K562 (cell line): ENCODE results near the gene SLC26A3. TPM values are rescaled to one million over a fixed set of nuclear protein-coding genes. Genes with fewer than 3 reads are reported as not detected.

ENCODE experiments used
- BHLHE40 ChIP-seq: IDR thresholded peaks from 2 replicates; pipeline ENCODE4 v1.6.1; 2011; ENCODE audit warnings: low read length, improper control_type of control experiment
- CC2D1A ChIP-seq: fragments of 450-650 bp; IDR thresholded peaks from 2 replicates; pipeline ENCODE4 v1.6.1; 2017; ENCODE audit warnings: mild to moderate bottlenecking
- CUX1 ChIP-seq: fragments of 200-800 bp; sonication (Bioruptor generic); IDR thresholded peaks from 2 replicates; pipeline ENCODE4 v1.6.1; 2016; ENCODE audit warnings: missing genetic modification characterization, missing compliant biosample characterization
- HDAC6 ChIP-seq: IDR thresholded peaks from 2 replicates; pipeline ENCODE4 v1.6.1; 2012; ENCODE audit warnings: low read depth, mild to moderate bottlenecking, control low read depth, inconsistent platforms, low read length, moderate library complexity
- HDAC8 ChIP-seq: fragments of 450-650 bp; IDR thresholded peaks from 2 replicates; pipeline ENCODE4 v1.6.1; 2016; ENCODE audit warnings: mild to moderate bottlenecking, missing genetic modification characterization, moderate library complexity, missing compliant biosample characterization
- NFATC3 ChIP-seq: fragments of 450-650 bp; IDR thresholded peaks from 2 replicates; pipeline ENCODE4 v1.6.1; 2017; ENCODE audit warnings: mild to moderate bottlenecking
- RBM14 ChIP-seq: fragments of 200-400 bp; formaldehyde crosslinking; IDR thresholded peaks from 2 replicates; pipeline ENCODE4 v1.6.1; 2018; ENCODE audit warnings: low read depth, mild to moderate bottlenecking, low read length, moderate library complexity, borderline replicate concordance; ENCODE audit not compliant: insufficient read depth
- TBL1XR1 ChIP-seq, 2 experiments: IDR thresholded peaks; 2 replicates each; pipeline ENCODE4 v1.6.1; 2012; ENCODE audit warnings: improper control_type of control experiment in 2 of 2, low read length in 2 of 2, mild to moderate bottlenecking in 1 of 2
- TEAD2 ChIP-seq: fragments of 450-650 bp; IDR thresholded peaks from 2 replicates; pipeline ENCODE4 v1.6.1; 2016; ENCODE audit warnings: missing genetic modification characterization, control low read depth, missing compliant biosample characterization
- ZNF197 ChIP-seq: fragments of 200-800 bp; sonication (Bioruptor generic); IDR thresholded peaks from 2 replicates; pipeline ENCODE4 v1.6.1; 2016; ENCODE audit warnings: low read depth, missing genetic modification characterization, missing compliant biosample characterization
- ZNF277 ChIP-seq: fragments of 250-450 bp; sonication (Bioruptor Pico); IDR thresholded peaks from 2 replicates; pipeline ENCODE4 v1.8.0; 2022; ENCODE audit warnings: inconsistent platforms, mild to moderate bottlenecking, moderate library complexity, borderline replicate concordance
- polyA plus RNA-seq, 8 experiments: library from polyadenylated mRNA; depleted of rRNA in 4 of 8; stranded (reverse) in 5 of 8; unstranded in 3 of 8; fragments of >200 nt; fragmentation: Nextera tagmentation in 2 of 8; fragmentation: Illumina TruSeq in 1 of 8; extraction: Ambion mirVana in 2 of 8; extraction: Trizol in 1 of 8; gene quantifications; 2 replicates each; pipeline versions ENCODE4 v1.2.1 to v1.2.3, GENCODE V29; 2011 to 2014; ENCODE audit warnings: inconsistent platforms in 1 of 8, missing spikeins in 1 of 8
- total RNA-seq, 7 experiments: library from RNA; depleted of rRNA in 6 of 7; stranded (reverse); fragments of >200 nt in 6 of 7; fragmentation: Illumina TruSeq in 2 of 7; extraction: Trizol in 2 of 7; gene quantifications; 2 replicates each; pipeline versions ENCODE4 v1.2.1 to v1.2.3, GENCODE V29; 2011 to 2021; ENCODE audit warnings: low replicate concordance in 1 of 7
- TF ChIP-seq, protein P1 (sequence below): sonication (generic); formaldehyde crosslinking; IDR thresholded peaks from 2 replicates; pipeline ENCODE4 v1.8.0; 2023; ENCODE audit warnings: missing genetic modification reagents, mild to moderate bottlenecking, borderline replicate concordance

SLC26A3 gene
- total and polyA plus RNA-seq, 9 of the 15 experiments (the other 6 are each of a cell fraction or from before 2014, with no cell fraction given) = 0.86 TPM; not detected in 8

DNA sequence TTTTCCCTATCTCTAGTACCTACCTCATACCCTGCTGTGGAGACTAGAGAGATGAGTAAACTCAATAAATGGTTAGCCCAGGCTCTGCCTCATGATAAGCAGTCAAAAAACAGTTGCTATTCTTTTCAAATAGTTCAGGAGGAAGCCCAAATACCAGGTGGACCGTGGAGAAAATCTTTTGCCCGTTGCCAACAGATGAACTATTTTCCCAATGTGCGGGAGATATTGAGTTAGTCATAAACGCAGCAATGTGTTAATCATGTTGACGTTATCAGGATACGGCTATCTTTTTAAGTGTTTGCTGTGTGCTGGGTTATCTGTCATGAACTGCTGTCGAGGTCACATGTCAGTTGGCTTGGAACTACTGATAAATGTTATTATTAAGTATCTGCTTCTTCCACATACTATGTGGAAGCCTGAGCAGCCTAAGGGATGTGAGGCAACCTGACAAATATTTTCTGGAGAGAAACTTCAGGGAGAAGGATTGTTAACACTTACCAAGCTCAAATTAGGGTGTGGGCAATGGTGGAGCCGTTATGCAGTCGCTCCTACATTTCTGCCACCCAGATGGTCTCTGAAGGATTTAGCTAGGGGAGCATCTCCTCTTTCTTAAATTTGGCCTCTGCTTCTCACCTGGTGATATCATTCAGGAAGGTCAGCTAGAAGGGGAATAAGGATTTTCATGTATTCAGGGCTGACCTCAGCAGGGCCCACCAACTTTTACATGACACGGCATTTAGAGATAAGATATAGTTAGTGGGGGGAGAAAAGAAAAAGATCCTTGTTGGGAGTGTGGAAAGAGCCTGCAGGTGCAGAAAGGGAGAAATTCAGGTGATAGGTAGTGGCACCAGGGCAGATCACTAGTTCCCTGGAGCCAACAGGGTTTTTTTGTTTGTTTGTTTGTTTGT lies 33.5 kb upstream of the SLC26A3 start (continued):
- TF ChIP-seq CUX1 (CRISPR knock-in tag) = peak; percentile 88
- TF ChIP-seq HDAC8 = peak; percentile 44; the same call in 1 of the 2 replicates
- TF ChIP-seq HDAC6 = no peak
- no peak for TF ChIP-seq RBM14
- TF ChIP-seq ZNF277 (CRISPR knock-in tag) = no peak
- TF ChIP-seq TEAD2 (tag) = no peak
- TF ChIP-seq BHLHE40 = peak; percentile 98
- TF ChIP-seq TBL1XR1 (IDR thresholded peaks at IDR 0.05; ENCODE audit: low read length in 2 of 2) = peak; percentile 80 to 99
- TF ChIP-seq, protein P1, sequence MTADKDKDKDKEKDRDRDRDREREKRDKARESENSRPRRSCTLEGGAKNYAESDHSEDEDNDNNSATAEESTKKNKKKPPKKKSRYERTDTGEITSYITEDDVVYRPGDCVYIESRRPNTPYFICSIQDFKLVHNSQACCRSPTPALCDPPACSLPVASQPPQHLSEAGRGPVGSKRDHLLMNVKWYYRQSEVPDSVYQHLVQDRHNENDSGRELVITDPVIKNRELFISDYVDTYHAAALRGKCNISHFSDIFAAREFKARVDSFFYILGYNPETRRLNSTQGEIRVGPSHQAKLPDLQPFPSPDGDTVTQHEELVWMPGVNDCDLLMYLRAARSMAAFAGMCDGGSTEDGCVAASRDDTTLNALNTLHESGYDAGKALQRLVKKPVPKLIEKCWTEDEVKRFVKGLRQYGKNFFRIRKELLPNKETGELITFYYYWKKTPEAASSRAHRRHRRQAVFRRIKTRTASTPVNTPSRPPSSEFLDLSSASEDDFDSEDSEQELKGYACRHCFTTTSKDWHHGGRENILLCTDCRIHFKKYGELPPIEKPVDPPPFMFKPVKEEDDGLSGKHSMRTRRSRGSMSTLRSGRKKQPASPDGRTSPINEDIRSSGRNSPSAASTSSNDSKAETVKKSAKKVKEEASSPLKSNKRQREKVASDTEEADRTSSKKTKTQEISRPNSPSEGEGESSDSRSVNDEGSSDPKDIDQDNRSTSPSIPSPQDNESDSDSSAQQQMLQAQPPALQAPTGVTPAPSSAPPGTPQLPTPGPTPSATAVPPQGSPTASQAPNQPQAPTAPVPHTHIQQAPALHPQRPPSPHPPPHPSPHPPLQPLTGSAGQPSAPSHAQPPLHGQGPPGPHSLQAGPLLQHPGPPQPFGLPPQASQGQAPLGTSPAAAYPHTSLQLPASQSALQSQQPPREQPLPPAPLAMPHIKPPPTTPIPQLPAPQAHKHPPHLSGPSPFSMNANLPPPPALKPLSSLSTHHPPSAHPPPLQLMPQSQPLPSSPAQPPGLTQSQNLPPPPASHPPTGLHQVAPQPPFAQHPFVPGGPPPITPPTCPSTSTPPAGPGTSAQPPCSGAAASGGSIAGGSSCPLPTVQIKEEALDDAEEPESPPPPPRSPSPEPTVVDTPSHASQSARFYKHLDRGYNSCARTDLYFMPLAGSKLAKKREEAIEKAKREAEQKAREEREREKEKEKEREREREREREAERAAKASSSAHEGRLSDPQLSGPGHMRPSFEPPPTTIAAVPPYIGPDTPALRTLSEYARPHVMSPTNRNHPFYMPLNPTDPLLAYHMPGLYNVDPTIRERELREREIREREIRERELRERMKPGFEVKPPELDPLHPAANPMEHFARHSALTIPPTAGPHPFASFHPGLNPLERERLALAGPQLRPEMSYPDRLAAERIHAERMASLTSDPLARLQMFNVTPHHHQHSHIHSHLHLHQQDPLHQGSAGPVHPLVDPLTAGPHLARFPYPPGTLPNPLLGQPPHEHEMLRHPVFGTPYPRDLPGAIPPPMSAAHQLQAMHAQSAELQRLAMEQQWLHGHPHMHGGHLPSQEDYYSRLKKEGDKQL (CRISPR knock-in tag) = peak; percentile 93; the same call in 1 of the 2 replicates
- TF ChIP-seq ZNF197 = peak; percentile 96
- 0 out of 2 replicates have a peak, but pooled peaks have one; percentile 76 for TF ChIP-seq NFATC3
- peak; percentile 98 for TF ChIP-seq CC2D1A
